ENCODE data around the gene CSRNP3. TPM values are rescaled to one million over a fixed set of nuclear protein-coding genes. Genes with fewer than 3 reads are reported as not detected.

CSRNP3 gene
- total and polyA plus RNA-seq, 2 donors (not counting 3 experiments of a cell fraction or from before 2014, with no cell fraction given): not detected

DNA sequence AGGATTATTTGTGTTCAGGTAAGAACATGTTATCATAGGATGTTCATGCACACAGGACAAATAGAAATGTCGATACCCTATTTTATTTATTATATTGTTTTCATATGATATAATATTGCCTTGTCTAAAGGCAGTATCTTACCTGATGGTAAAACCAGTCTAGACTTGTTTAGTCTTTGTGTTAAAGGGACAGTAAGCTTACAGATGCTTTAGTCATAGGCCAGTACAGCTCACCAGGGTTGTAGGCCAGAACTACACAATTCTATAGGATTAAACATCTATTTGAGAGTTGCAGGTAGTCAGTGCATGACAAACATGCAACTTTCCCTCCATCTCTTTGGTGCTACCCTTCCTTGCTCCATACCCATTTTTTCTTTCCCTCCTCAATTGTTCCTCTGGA lies 166.0 kb downstream of the CSRNP3 start:
- no peak overlapping the region for H3K9ac ChIP-seq (replicated peaks; ENCODE audit: extremely low read depth, insufficient read depth, low read length)
- intact Hi-C loops (cut with micrococcal nuclease) (no loop called here), dilution Hi-C loops (cut with MboI; ENCODE audit: extremely low pct_ligation_motif_present, low sequenced_read_pairs) (no loop called here)
- H3K79me2 ChIP-seq (ENCODE audit: control insufficient read depth, insufficient read depth, low read length): no peaks in the 10 kb centered on the region
- no peak overlapping the region for H3K27ac ChIP-seq (ENCODE audit: insufficient read depth, low read depth, low read length)
- no peaks in the 10 kb centered on the region for H3K9me1 ChIP-seq (replicated peaks; ENCODE audit: control insufficient read depth, extremely low read depth, insufficient read depth, low read length)
- DNase-seq (ENCODE audit: low read depth, low spot score) (no peak), FAIRE-seq (no peak)
- no peak overlapping the region for H3K4me3 ChIP-seq (replicated peaks in 1 of 3; ENCODE audit: insufficient read depth in 1 of 3, low read depth in 1 of 3, low read length in 3 of 3)
- no peaks in the 10 kb centered on the region for H4K20me1 ChIP-seq (replicated peaks; ENCODE audit: control insufficient read depth, extremely low read depth, insufficient read depth, low read length)
- POLR2A ChIA-PET: no interaction called here
- BruUV-seq (replicated peaks): no TSS peak
- H2AFZ ChIP-seq (ENCODE audit: low read depth, low read length): no peak overlapping the region
- TF ChIP-seq, protein P1, sequence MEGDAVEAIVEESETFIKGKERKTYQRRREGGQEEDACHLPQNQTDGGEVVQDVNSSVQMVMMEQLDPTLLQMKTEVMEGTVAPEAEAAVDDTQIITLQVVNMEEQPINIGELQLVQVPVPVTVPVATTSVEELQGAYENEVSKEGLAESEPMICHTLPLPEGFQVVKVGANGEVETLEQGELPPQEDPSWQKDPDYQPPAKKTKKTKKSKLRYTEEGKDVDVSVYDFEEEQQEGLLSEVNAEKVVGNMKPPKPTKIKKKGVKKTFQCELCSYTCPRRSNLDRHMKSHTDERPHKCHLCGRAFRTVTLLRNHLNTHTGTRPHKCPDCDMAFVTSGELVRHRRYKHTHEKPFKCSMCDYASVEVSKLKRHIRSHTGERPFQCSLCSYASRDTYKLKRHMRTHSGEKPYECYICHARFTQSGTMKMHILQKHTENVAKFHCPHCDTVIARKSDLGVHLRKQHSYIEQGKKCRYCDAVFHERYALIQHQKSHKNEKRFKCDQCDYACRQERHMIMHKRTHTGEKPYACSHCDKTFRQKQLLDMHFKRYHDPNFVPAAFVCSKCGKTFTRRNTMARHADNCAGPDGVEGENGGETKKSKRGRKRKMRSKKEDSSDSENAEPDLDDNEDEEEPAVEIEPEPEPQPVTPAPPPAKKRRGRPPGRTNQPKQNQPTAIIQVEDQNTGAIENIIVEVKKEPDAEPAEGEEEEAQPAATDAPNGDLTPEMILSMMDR (IDR thresholded peaks at IDR 0.05; ENCODE audit: extremely low read depth in 1 of 2, insufficient read depth in 1 of 2, low read depth in 1 of 2, low read length in 2 of 2): no peak
- TF ChIP-seq JUN (IDR thresholded peaks at IDR 0.05; ENCODE audit: borderline replicate concordance, insufficient read depth, insufficient read length, low read depth) (no peak), GATA2 (IDR thresholded peaks at IDR 0.05; ENCODE audit: insufficient read depth, insufficient read length, low read depth, low read length) (no peak), MYC (IDR thresholded peaks at IDR 0.05; ENCODE audit: low read depth, low read length) (no peak), POLR2A (IDR thresholded peaks at IDR 0.05; ENCODE audit: low read depth, low read length) (no peak), EZH2 (IDR thresholded peaks at IDR 0.05; ENCODE audit: borderline replicate concordance, low read depth, low read length, severe bottlenecking) (no peak), POLR2AphosphoS5 (IDR thresholded peaks at IDR 0.05; ENCODE audit: insufficient read depth, low read depth, low read length) (no peak), FOS (IDR thresholded peaks at IDR 0.05; ENCODE audit: borderline replicate concordance, insufficient read depth, low read length) (no peak)
- TF ChIP-seq, protein P2, sequence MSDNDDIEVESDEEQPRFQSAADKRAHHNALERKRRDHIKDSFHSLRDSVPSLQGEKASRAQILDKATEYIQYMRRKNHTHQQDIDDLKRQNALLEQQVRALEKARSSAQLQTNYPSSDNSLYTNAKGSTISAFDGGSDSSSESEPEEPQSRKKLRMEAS (IDR thresholded peaks at IDR 0.05; ENCODE audit: insufficient read depth, insufficient read length): no peak
- no peaks in the 10 kb centered on the region for H3K27me3 ChIP-seq (ENCODE audit: control insufficient read depth in 2 of 2, insufficient read depth in 2 of 2, low read length in 2 of 2)
- no peak overlapping the region for H3K4me2 ChIP-seq (ENCODE audit: insufficient read depth, low read length)
- no peaks in the 10 kb centered on the region for H3K4me1 ChIP-seq (ENCODE audit: control insufficient read depth, extremely low read depth, insufficient read depth, low read length)
- H3K9me3 ChIP-seq (replicated peaks; ENCODE audit: control insufficient read depth, insufficient read depth, low read length): no peaks in the 10 kb centered on the region
- CTCF ChIA-PET: interaction anchor here (0.6 to 1.3 kb wide), 2 partner anchors 9 to 396 kb away, joined by 3 read pairs; no protein-coding TSS in a partner anchor
- no peaks in the 10 kb centered on the region for H3K36me3 ChIP-seq (ENCODE audit: control insufficient read depth in 2 of 2, extremely low read depth in 1 of 2, insufficient read depth in 2 of 2, low read length in 2 of 2)
